ENCODE measurements around the gene TMC4.

TMC4 gene

DNA sequence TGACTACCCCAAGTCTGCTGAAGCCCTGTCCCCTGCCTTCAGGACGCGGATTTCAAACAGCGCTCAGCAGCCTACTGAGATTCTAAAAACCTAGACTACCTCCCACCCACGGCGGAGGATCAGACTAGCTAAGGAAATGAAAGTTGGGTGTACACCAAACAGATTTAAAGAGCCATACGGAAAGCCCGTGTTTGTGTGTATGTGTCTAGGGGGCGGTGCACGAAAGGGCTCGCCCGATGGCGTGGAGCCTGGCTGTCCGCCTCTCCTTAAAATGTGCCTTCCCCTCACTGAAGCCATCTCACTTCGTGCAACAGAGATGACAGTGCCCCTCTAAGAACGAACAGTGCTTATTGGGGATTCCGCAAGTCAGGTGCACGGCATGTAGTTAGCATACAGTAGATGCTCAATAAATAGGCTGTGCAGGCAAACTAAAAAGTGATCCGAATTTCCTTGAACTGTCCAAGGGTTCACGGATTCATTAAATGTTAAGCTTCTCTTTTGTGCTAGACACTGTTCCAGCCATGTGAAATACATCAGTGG lies 14.1 kb downstream of the TMC4 start:
- H3K36me3 Mint-ChIP-seq = peaks cover 7% of the 10 kb centered on the region

DNA sequence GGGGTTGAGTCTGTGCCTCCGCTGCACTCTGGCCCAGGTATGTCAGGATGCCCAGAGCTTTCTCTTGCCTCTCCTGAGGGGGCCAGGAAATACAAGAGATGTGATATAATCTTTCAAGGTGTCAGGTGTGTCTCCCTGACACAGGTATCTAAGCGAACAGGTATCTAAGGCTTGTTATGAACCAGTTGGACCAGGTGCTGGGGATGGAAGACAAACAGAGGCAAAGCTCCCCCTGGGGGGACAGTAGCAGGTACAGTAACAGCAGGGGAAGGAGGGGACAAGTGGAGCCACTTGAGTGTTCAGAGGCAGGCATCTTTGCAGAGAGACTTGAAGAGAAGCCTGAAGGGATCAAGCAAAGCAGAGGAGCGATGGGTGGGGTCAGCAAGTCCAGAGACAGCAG lies 16.0 kb downstream of the TMC4 start:
- H3K27me3 Mint-ChIP-seq = no peaks in the 10 kb centered on the region
- peaks cover 63% of the 10 kb centered on the region for H3K4me1 Mint-ChIP-seq (ENCODE audit: low read depth)
- peak overlapping the region; percentile 50 for H3K27ac Mint-ChIP-seq
- H3K36me3 Mint-ChIP-seq = peaks cover 7% of the 10 kb centered on the region
- H3K4me3 Mint-ChIP-seq = peak overlapping the region; percentile 73
- no peaks in the 10 kb centered on the region for H3K9me3 Mint-ChIP-seq (ENCODE audit: low read depth)

More for the DNA sequence above, 14.1 kb downstream of the TMC4 start:
- H3K4me3 Mint-ChIP-seq = peak overlapping the region; percentile 99
- no peaks in the 10 kb centered on the region for H3K9me3 Mint-ChIP-seq (ENCODE audit: low read depth)
- peaks cover 68% of the 10 kb centered on the region for H3K4me1 Mint-ChIP-seq (ENCODE audit: low read depth)
- H3K27ac Mint-ChIP-seq = peak overlapping the region; percentile 99
- H3K27me3 Mint-ChIP-seq = no peaks in the 10 kb centered on the region

DNA sequence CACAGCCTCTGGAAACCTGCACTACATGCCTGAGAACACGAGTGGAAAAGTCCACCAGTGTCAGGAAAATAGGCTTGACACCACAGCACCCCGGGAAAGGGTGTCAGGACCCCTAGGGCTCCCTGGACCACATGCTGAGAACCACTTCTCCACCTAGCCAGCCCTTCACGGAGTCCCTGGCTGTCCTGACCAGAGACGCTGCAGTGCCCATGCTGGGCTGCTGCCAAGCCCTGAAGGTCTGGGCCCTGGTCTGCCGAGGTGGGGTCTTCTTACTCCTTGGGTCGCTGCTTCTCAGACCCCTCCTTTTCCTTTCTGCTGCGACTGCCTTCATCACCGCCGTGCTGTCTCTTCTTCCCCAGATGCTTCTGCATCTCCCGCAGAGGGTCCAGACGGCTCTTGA lies 16.5 kb downstream of the TMC4 start:
- no peaks in the 10 kb centered on the region for H3K27me3 Mint-ChIP-seq
- no peak overlapping the region for H3K27ac Mint-ChIP-seq
- H3K9me3 Mint-ChIP-seq (ENCODE audit: low read depth) = no peaks in the 10 kb centered on the region
- peaks cover 64% of the 10 kb centered on the region for H3K4me1 Mint-ChIP-seq (ENCODE audit: low read depth)
- no peak overlapping the region for H3K4me3 Mint-ChIP-seq
- H3K36me3 Mint-ChIP-seq = peaks cover 7% of the 10 kb centered on the region

DNA sequence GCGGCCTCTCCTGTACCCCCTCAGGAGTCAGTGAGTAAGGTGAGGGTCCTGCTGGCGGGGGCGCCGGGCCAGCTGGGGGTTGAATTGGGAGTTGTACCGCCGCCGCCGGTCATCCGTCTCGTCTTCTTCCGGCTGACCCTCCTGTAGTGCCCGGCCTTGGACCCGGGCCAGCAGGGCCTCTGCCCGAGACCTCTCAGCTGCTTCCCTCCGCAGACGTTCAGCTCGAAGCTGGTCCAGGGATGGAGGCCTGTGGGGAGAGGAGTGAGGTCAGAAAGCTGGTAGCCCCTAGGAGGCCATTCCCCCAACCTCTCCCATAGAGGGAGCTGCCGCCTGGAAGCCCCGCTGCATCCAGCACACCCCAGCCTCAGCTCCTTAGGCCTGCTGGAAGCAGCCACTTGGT lies 17.3 kb downstream of the TMC4 start:
- Mint-ChIP-seq H3K36me3 (peaks cover 7% of the 10 kb centered on the region), H3K27me3 (no peaks in the 10 kb centered on the region), H3K27ac (peak overlapping the region; percentile 50), H3K4me1 (ENCODE audit: low read depth) (peaks cover 58% of the 10 kb centered on the region), H3K4me3 (no peak overlapping the region), H3K9me3 (ENCODE audit: low read depth) (no peaks in the 10 kb centered on the region)

DNA sequence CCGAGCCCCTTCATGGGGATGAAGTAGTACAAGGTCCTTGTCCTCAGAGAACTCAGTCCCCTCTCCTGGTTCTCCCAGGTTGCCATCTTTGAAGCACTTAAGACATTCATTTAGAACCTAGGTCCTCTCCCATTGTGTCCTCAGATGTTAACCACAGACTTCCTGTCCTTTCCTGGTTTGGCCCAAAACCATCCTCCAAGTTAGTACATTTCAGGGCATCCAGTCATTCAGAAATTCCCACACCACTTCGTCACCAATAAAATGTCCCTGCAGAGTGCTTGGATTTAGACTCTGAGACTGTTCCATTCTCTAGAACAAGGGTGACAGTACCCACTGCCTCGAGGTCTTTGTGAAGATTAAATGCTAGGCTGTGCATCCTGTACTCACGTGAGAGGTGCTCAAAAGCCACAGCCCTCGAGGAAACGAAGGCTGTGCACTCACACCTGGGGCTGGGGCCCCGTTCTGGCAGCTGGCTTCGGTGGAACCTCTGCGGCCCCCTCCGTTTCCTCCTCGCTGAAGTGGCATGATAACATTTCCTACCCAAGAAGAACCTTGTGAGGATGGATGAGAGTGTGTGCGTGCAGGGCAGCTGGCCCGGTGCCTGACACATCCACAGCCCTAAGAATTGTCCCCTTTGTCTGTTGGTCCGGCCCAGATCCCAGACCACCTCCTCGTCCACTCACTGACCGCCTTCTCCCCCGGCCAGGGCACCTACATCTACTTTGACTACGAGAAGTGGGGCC lies 18.2 kb downstream of the TMC4 start:
- peak overlapping the region; percentile 82 for H3K27ac Mint-ChIP-seq
- no peaks in the 10 kb centered on the region for H3K9me3 Mint-ChIP-seq (ENCODE audit: low read depth)
- peak overlapping the region; percentile 33 for H3K4me3 Mint-ChIP-seq
- peaks cover 54% of the 10 kb centered on the region for H3K4me1 Mint-ChIP-seq (ENCODE audit: low read depth)
- H3K36me3 Mint-ChIP-seq = peaks cover 7% of the 10 kb centered on the region
- no peaks in the 10 kb centered on the region for H3K27me3 Mint-ChIP-seq

DNA sequence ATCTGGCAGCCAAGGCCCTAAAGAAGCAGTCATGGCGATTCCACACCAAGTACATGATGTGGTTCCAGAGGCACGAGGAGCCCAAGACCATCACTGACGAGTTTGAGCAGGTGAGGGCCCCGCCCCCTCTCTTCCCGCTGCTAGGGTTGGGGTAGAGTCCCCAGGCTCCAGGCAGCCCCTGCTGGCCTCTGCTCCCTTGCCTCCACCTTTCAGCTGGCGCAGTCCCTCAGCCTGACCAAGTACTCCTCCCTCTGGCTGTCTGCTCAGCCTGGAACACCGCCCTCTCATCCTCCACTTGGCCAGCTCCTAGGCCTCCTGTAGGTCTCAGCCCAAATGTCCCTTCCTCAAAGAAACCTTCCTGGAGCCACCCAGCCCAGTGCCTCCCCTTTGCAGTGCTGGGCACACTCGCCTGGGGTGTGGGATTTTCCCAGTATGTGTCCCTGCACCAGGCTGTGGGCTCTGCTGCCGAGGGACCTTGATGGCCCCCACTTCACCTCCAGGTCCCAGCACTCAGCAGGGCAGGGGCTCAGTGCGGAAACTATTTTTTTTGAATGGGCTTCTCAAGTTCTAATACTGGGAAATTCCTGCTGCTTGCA lies 19.1 kb downstream of the TMC4 start:
- Mint-ChIP-seq H3K27ac (peak overlapping the region; percentile 82), H3K27me3 (no peaks in the 10 kb centered on the region), H3K36me3 (peaks cover 7% of the 10 kb centered on the region), H3K4me1 (ENCODE audit: low read depth) (peaks cover 47% of the 10 kb centered on the region), H3K9me3 (ENCODE audit: low read depth) (no peaks in the 10 kb centered on the region), H3K4me3 (peak overlapping the region; percentile 33)

DNA sequence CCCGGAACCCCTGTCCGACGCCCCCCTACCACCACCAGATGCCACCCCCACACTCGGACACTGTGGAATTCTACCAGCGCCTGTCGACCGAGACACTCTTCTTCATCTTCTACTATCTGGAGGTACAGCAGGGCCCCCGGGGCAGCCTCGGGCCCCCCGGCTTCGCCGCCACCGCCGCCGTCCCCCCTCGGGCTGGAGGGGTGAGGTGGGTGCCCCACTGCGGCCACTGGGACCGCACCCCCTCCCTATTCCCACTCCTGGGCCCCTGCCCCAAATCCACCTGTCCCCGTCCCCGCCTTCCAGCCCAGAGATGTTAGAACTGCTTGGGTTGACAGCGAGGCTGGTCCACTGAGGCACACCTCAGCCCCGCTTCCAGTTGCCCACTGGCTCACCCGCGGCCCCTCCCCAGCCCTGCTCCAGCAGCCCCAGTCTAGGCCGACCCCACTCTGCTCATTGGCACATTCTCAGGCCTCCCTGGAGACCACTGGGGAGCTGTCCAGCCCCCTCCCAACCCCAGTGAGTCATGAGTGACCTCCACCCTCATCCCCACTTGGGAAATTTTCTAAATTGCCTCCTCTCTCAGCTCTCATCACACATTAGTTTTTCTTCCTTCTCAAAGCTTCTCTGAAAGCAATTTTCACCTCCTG lies 20.0 kb downstream of the TMC4 start:
- H3K27me3 Mint-ChIP-seq = no peaks in the 10 kb centered on the region
- H3K36me3 Mint-ChIP-seq = peaks cover 7% of the 10 kb centered on the region
- H3K9me3 Mint-ChIP-seq (ENCODE audit: low read depth) = no peaks in the 10 kb centered on the region
- no peak overlapping the region for H3K4me3 Mint-ChIP-seq
- H3K4me1 Mint-ChIP-seq (ENCODE audit: low read depth) = peaks cover 39% of the 10 kb centered on the region
- H3K27ac Mint-ChIP-seq = peak overlapping the region; percentile 47

DNA sequence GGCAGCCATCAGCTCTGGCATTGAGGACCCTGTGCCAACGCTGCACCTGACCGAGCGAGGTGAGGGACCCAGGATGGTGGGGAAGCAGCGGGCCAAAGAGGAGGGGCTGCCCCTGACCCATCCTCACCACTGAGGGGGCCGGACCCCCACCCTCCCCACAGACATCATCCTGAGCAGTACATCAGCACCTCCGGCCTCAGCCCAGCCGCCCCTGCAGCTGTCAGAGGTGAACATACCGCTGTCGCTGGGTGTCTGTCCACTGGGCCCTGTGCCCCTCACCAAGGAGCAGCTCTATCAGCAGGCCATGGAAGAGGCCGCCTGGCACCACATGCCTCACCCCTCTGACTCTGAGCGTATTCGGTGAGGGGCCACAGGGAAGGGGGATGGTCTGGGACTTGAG lies 20.7 kb downstream of the TMC4 start:
- Mint-ChIP-seq H3K27ac (no peak overlapping the region), H3K4me1 (ENCODE audit: low read depth) (peaks cover 38% of the 10 kb centered on the region), H3K9me3 (ENCODE audit: low read depth) (no peaks in the 10 kb centered on the region), H3K27me3 (no peaks in the 10 kb centered on the region), H3K4me3 (no peak overlapping the region), H3K36me3 (peaks cover 7% of the 10 kb centered on the region)

DNA sequence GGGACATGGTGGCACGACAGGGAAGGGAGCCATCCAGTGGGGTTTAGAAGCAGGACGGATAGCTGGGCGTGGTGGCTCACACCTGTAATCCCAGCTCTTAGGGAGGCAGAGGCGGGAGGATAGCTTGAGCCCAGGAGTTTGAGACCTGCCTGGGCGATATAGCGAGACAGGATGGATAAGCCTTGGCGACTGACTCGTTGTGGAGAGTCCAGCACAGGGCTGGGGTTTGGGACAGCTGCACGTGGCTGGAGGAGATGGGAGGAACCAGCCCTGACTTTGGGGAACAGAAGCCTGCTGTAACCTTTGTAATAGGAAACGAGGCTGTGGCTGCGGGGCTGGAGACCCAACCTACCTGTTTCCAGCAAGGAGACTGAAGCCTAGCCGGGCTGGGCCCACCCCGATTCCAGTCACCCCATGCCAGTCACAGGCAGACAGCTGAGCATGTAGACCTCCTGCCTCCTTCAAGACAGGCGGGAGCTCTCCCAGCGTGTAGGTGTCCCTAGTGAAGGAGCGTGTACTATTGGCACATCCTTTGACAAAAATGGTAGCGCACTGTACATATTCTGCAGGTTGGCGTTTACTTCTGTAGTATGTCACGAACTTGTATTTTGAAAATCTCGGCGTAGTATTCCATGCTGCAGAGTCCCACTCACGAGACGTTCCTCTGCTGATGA lies 21.5 kb downstream of the TMC4 start:
- H3K36me3 Mint-ChIP-seq = peaks cover 9% of the 10 kb centered on the region
- H3K27ac Mint-ChIP-seq = peak overlapping the region; percentile 75

DNA sequence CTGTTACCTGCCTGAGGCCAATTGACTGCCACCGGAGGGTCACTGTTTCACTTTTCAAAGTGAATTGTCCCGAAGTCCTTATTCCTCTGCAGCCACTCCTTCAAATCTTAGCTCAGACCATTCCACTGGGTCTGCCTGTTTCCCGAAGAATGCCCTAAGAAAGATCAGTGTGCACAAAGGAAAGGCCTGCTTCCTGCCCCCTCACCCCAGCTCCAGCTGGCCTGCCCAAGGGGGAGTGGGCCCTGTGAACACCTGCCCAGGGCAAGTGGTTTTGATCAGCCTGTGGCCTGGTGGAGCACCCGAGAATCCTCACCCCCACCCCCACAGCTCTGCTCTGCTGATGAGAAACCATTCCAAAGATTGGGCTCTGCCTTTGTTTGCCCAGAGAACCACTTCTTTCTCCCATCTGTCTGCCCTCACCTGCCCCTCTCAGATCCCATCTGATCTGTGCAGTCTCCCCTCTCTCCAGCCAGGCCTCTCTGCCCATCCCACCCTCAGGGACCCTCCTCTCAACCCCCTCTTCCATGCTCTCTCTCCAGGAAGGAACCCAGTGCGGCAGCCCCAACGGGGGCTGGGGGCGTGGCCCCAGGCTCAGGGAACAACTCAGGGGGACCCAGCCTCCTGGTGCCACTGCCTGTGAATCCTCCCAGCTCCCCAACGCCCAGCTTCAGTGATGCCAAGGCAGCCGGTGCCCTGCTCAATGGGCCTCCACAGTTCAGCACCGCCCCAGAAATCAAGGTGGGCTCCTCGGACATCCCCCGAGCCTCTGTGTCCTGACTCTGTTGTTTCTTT lies 23.7 kb downstream of the TMC4 start:
- Mint-ChIP-seq H3K27ac (no peak overlapping the region), H3K4me3 (no peak overlapping the region), H3K36me3 (peaks cover 3% of the 10 kb centered on the region), H3K9me3 (ENCODE audit: low read depth) (no peaks in the 10 kb centered on the region), H3K27me3 (no peaks in the 10 kb centered on the region), H3K4me1 (ENCODE audit: low read depth) (peaks cover 18% of the 10 kb centered on the region)

More for the DNA sequence above, 21.5 kb downstream of the TMC4 start:
- Mint-ChIP-seq H3K4me1 (ENCODE audit: low read depth) (peaks cover 32% of the 10 kb centered on the region), H3K4me3 (no peak overlapping the region), H3K27me3 (no peaks in the 10 kb centered on the region), H3K9me3 (ENCODE audit: low read depth) (no peaks in the 10 kb centered on the region)

DNA sequence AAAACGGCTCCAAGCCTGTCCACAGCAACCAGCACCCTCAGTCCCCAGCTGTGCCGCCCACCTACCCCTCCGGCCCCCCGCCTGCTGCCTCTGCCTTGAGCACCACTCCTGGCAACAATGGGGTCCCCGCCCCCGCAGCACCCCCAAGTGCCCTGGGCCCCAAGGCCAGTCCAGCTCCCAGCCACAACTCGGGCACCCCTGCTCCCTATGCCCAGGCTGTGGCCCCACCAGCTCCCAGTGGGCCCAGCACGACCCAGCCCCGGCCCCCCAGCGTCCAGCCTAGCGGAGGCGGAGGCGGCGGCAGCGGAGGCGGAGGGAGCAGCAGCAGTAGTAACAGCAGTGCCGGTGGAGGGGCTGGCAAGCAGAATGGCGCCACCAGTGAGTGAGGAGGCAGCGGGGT lies 24.8 kb downstream of the TMC4 start:
- Mint-ChIP-seq H3K36me3 (peaks cover 3% of the 10 kb centered on the region), H3K4me1 (ENCODE audit: low read depth) (peaks cover 11% of the 10 kb centered on the region), H3K27me3 (no peaks in the 10 kb centered on the region), H3K27ac (no peak overlapping the region), H3K4me3 (no peak overlapping the region), H3K9me3 (ENCODE audit: low read depth) (no peaks in the 10 kb centered on the region)

DNA sequence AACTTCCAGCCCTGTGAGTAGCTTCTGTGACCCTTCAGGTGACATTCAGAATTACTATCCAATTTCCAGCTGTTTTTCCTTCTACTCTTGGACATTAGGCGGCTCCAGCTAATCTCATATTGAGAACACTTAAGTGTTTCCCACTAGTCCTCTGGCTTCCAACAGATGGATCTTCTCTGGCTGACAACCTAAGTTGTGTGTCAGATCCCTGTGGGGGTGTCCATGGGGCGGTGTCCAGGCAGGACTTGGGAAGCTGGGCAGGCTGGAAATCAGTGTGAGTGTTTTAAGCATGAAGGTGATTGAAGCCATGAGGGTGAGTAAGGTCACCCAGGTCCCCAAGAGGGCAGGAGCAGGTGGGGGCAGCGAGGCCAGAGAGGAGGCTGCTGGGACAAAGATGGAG lies 25.3 kb downstream of the TMC4 start:
- Mint-ChIP-seq H3K4me1 (ENCODE audit: low read depth) (peaks cover 10% of the 10 kb centered on the region), H3K27me3 (no peaks in the 10 kb centered on the region), H3K27ac (no peak overlapping the region), H3K9me3 (ENCODE audit: low read depth) (no peaks in the 10 kb centered on the region), H3K4me3 (no peak overlapping the region), H3K36me3 (peaks cover 3% of the 10 kb centered on the region)

DNA sequence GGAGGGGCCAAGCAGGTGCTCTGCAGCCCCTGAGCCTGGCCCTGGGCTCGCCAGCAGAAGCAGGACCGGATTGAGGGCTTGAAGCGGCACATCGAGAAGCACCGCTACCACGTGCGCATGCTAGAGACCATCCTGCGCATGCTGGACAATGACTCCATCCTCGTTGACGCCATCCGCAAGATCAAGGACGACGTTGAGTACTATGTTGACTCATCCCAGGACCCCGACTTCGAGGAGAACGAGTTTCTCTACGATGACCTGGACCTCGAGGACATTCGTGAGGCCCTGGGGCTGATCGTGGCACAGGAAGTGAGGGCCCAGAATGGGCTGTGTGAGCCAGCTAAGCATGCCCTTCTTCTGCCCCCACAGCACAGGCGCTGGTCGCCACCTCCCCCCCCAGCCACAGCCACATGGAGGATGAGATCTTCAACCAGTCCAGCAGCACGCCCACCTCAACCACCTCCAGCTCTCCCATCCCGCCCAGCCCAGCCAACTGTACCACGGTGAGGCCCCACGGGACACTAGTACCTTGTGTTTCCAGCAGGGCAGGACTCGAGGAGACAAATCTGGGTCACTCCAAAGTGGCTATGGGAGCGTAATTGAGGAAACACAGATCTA lies 27.3 kb downstream of the TMC4 start:
- H3K27me3 Mint-ChIP-seq = no peaks in the 10 kb centered on the region
- H3K27ac Mint-ChIP-seq = no peak overlapping the region
- no peaks in the 10 kb centered on the region for H3K9me3 Mint-ChIP-seq (ENCODE audit: low read depth)
- no peak overlapping the region for H3K4me3 Mint-ChIP-seq
- peaks cover 3% of the 10 kb centered on the region for H3K36me3 Mint-ChIP-seq
- peaks cover 18% of the 10 kb centered on the region for H3K4me1 Mint-ChIP-seq (ENCODE audit: low read depth)

Data from activated naive CD8-positive, alpha-beta T cell (primary cell).